HG02798 (cell line): ENCODE data around the gene MAN1A2.

Source experiments
- ATAC-seq: cut with Tn5 transposase; IDR thresholded peaks from one replicate; pipeline ENCODE4 v1.9.1; 2021; ENCODE audit warnings: mild to moderate bottlenecking; ENCODE audit not compliant: unreplicated experiment, poor library complexity

MAN1A2 gene

DNA sequence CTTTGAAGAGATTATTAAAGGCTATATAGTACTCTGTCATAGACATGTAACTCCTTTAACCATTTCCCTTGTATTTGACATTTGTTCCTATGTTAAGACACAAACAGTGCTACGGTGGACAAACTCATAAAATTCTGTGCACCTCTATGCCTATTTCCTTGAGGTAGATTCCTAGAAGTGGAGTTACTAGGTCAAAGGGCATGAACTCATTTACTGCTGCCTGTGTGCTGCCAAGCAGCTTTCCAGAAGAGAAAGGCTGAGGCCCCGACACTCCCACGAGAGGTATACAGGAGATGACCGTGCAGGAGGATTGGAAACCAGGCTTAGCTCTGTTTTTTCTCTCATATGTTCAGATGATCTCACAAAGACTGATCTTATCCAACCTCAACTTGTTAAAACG is 204.2 kb downstream of the MAN1A2 start:
- ATAC-seq, result no peak

DNA sequence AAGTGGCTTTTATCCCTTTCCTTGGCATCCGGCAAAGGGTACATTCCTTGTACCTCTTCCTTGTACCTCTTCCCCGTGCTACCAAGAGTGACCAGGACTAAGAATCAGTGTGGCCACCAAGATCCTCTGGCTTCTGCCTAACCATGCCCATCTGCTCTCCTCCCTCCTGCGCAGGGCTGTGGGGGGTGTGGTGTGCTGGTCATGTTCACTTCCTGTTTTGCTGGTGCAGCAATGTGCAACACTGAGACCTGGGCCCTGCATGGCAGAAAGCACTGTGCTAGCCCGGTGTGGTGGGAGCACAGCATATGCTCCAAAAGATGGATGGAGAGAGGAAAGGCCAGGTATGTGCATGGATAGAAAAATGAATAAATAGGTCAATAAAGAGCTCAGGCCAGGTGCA is 205.3 kb downstream of the MAN1A2 start:
- ATAC-seq, result no peak

DNA sequence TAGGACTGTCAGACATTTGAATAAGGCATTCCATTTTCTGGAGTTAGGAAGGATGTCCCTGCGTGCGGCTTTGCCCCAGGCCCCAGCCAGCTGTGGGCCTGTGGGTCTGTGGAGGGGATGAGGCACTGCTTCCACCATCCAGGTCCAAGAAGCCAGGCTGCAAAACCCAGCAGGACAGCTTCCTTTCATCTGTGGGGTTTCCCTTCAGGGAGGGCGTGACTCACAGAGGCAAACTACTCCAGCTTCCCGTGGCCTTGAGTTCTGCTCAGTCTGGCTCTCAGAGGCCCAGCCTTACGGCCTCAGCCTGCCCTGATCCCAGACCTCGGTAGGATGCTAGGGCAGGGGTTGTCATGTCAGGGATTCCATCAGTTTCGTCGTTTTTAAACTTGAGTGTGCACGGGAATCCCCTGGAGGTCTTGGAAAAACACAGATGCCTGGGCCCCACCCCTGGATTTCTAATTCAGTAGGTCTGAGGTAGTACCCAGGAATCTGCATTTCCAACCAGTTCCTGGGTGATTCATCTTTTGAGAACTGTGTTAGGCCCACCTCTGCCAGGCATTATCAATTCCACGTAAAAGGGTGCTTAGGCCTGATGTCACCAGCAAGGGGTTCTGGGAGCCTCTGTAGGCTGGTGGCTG is 206.3 kb downstream of the MAN1A2 start:
- ATAC-seq, result no peak

DNA sequence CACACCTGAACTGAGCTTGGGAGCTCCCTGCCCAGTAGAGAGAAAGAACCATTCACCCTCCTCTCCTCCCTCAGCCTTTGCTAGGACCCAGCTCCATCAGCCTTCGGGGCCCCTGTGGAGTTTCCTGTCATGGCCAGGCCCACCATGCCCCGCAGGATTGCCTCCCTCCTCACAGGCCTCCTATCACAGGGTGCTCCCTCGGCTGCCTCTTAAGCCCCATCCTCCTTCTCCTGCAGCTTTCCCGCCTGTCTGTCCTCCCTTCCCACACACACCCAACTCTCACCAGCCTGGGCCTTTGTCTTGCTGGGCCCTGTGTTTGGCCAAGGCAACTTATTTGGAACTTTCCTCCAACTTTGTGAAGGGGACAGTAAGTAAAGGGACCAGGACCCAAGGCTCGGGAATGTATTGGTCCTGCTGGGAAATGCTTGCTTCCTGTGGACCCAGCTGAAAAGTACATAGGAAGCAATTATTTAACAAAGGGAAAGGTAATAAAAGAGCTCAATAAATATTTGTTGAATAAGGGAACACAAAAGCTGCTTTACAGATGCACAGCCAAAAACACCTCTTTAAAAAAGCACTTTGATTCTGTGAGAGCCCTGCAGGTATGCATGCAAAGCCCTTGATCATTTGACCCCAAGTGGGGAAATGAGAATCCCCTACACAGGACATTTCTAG is 207.0 kb downstream of the MAN1A2 start:
- ATAC-seq, result no peak

DNA sequence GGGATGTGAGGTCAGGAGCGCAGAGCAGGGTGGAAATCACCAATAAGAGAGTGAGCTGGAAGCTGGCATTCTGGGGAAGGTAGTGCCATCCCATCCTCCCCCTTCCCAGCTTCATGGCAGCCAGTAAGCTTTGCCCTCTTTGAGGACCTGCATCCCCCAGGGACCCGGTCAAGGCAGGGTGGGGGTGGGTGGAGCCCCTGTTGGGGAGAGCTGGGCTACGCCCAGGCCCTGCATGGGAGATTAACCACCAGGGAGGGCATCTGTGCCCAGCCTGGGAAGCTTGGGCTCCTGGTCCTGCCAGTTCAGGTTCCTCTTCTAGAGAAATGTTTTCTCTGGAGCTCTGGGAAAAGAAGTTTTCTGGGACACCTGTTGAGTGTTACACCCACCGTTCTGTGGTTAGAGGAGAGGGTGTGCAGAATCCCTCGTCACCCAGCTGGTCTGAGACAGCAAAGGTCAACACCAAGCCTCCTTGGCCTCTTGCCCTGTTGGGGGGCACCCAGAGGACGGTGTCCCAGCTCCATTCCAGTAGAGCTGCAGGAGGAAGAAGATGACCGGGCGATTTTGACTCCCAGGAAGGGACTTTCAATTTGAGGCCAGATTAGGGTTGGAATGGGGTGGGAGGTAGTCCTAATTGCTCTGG is 208.5 kb downstream of the MAN1A2 start:
- no peak for ATAC-seq

DNA sequence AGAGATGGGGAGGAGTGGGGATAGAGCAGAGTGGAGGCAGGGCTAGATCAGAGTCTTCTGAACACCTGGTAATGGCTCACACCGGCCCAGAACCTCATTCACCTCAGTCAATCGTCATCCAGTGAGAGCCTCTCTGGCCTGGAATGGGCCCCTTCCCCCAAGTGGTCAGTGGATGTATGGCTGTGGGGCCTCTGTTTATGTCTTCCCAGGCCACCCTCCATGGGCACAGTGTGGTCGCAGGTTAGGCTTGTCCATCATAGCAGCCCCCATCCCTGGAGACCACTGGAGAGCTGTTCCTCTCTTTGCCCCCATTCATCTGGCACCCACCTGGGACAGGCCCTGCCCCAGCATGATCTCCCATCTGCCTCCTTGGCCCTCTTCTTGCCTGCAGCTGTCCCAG is 209.0 kb downstream of the MAN1A2 start:
- no peak for ATAC-seq

DNA sequence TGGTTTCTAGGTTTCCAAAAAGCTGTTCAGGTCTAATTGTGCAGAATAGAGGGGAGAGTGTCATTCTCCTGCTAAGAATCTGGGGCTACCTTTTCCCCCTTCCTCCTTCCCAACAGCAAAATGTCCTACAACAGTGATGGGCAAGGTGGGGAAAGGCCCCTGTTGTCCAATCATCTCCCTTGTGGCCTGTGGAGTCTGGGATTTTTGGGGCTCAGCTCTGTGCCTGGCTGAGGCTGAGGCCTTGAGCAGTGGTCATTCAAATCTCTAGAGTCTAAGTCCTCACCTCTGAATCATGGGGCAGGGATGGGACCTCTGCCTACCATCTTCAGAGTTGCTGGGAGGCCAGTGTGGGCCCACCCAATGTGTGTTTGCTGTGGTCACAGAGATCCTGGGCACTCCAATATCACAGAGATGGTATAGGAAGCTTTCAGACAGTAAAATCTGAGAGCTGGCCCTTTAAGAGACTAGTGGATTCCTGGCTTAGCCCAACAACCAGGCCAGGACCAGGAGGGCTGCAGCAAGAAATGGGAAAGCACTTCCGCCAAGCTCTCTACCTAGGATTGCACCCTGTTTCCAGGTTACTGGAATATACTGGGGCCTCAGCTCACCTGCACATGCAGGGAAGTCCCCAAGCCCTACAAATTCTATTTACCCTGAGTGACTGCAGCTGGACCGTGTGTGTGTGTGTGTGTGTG is 210.1 kb downstream of the MAN1A2 start:
- no peak for ATAC-seq

DNA sequence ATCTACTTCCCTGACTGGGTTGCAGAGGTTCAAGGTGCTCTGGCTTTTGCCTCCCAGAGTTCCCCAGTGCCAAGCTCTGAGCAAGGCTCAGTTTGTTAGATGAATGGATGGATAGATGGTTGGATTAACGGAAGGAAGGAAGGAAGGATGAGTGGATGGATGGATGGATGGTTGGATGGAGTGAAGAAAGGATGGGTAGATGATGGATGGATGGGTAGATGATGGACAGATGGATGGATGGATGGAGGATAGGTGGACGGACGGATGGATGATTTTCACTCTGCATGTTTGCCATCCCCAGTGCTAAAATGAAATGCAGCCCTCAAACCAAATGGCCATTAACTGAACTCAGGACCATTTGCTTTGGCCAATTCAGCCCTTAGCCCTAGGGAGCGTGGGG is 211.2 kb downstream of the MAN1A2 start:
- no peak for ATAC-seq
